Activated naive CD4-positive, alpha-beta T cell (primary cell): ENCODE results near the gene OSTM1.

Source experiments
- DNase-seq, 4 experiments: peaks; one replicate each; lab custom pipeline; 2025; lab: John Stamatoyannopoulos, UW

Gene OSTM1

GRCh38 chr6:108074359-108075144 is at the start of gene OSTM1:
Gene OSTM1, minus strand, starts transcription at chr6:108074741. Its CDS starts 90 bp downstream, at chr6:108074651.
- DNase-seq, result peak; percentile 70 to 95 (median 81)

GRCh38 chr6:108123946-108124345 is 49.4 kb upstream of the OSTM1 start:
- DNase-seq, result no peak

GRCh38 chr6:108123481-108123929 is 49.0 kb upstream of the OSTM1 start:
- DNase-seq, result no peak

GRCh38 chr6:108121612-108122011 is 47.1 kb upstream of the OSTM1 start:
- DNase-seq, result no peak

GRCh38 chr6:108120311-108120710 is 45.8 kb upstream of the OSTM1 start:
- DNase-seq, result no peak

GRCh38 chr6:108119769-108120141 is 45.2 kb upstream of the OSTM1 start:
- no peak for DNase-seq

GRCh38 chr6:108118810-108119768 is 44.5 kb upstream of the OSTM1 start:
- DNase-seq, result no peak

GRCh38 chr6:108118359-108118724 is 43.8 kb upstream of the OSTM1 start:
- DNase-seq, result no peak

GRCh38 chr6:108117427-108118358 is 43.2 kb upstream of the OSTM1 start:
- no peak for DNase-seq

GRCh38 chr6:108116546-108117426 is 42.2 kb upstream of the OSTM1 start:
- no peak for DNase-seq

GRCh38 chr6:108115598-108116058 is 41.1 kb upstream of the OSTM1 start:
- no peak for DNase-seq

GRCh38 chr6:108114841-108115597 is 40.5 kb upstream of the OSTM1 start:
- DNase-seq, result no peak

- no peak for DNase-seq
These were observed 39.3 kb upstream of the OSTM1 start for GRCh38 chr6:108113557-108114519.

GRCh38 chr6:108108374-108108773 is 33.8 kb upstream of the OSTM1 start:
- no peak for DNase-seq

GRCh38 chr6:108107102-108107501 is 32.6 kb upstream of the OSTM1 start:
- DNase-seq, result no peak

GRCh38 chr6:108106694-108107093 is 32.2 kb upstream of the OSTM1 start:
- DNase-seq, result no peak

- no peak for DNase-seq
These were observed 31.7 kb upstream of the OSTM1 start for GRCh38 chr6:108106261-108106660.

- DNase-seq, result no peak
These were observed 31.0 kb upstream of the OSTM1 start for GRCh38 chr6:108105571-108105970.

- DNase-seq, result no peak
These were observed 28.4 kb upstream of the OSTM1 start for GRCh38 chr6:108102965-108103364.
